Left renal pelvis (tissue), 4 donors: ENCODE data around the gene TTC9B. TPM values are rescaled to one million over a fixed set of nuclear protein-coding genes. Genes with fewer than 3 reads are reported as not detected.
"Not testable (repeated sequence)": the region's sequence is repeated elsewhere in the genome, so short reads cannot be mapped to it uniquely, and the experiment has no call there.

Experiments
- DNase-seq, 4 donors: peaks; one replicate each; pipeline ENCODE4 v3.0.0-alpha.2; 2013; ENCODE audit warnings: low read depth in 4 of 4, low spot score in 3 of 4
- polyA plus RNA-seq, 4 donors: library from polyadenylated mRNA; unstranded; fragments of 120-200 nt; gene quantifications; one replicate each; pipeline ENCODE4 v1.2.1, GENCODE V29; 2013; ENCODE audit not compliant: insufficient read length in 4 of 4

Gene TTC9B
- polyA plus RNA-seq, 4 donors, result 0.05 to 0.20 (median 0.09) TPM; not detected in 1

- no peak for DNase-seq
Observed at GRCh38 chr19:40177286-40178070, 40.7 kb downstream of the TTC9B start.

- no peak for DNase-seq
Observed at GRCh38 chr19:40175820-40176219, 42.4 kb downstream of the TTC9B start.

GRCh38 chr19:40174092-40174491 is 44.1 kb downstream of the TTC9B start:
- no peak for DNase-seq

GRCh38 chr19:40171293-40171692 is 46.9 kb downstream of the TTC9B start:
- not testable (repeated sequence) for DNase-seq

- DNase-seq, result not testable (repeated sequence)
Observed at GRCh38 chr19:40170303-40170989, 47.7 kb downstream of the TTC9B start.

- not testable (repeated sequence) for DNase-seq
Observed at GRCh38 chr19:40169482-40170302, 48.5 kb downstream of the TTC9B start.

Other genes with a start within 250 kb of the TTC9B start
- gene PSMC4, start 247.2 kb downstream of the TTC9B start, polyA plus RNA-seq, result 100 to 1,000 TPM in 1 of 4 donors, 10 to 100 TPM in 3; 55.3 to 103 (median 85.8) TPM
- gene ZNF546, start 221.3 kb downstream of the TTC9B start, polyA plus RNA-seq, result 10 to 100 TPM in 1 of 4 donors, 1 to 10 TPM in 3; 5.8 to 10.1 (median 7.1) TPM
- 10 to 100 TPM; 18.8 to 37.4 (median 25.3) TPM for gene ZNF780B, start 162.2 kb downstream of the TTC9B start, polyA plus RNA-seq
- gene ZNF780A, start 127.4 kb downstream of the TTC9B start, polyA plus RNA-seq, result 10 to 100 TPM; 12.5 to 25.7 (median 19.8) TPM
- gene MAP3K10, start 27.0 kb downstream of the TTC9B start, polyA plus RNA-seq, result 10 to 100 TPM; 10.1 to 22.7 (median 14.3) TPM
- 1 to 10 TPM in 1 of 4 donors, under 1 TPM in 3; 0.29 to 2.8 (median 0.80) TPM for gene CCNP, start 8.3 kb upstream of the TTC9B start, polyA plus RNA-seq
- gene AKT2, start 67.0 kb upstream of the TTC9B start, polyA plus RNA-seq, result 100 to 1,000 TPM; 139 to 203 (median 168) TPM
- gene C19orf47, start 130.0 kb upstream of the TTC9B start, polyA plus RNA-seq, result 10 to 100 TPM in 3 of 4 donors, 1 to 10 TPM in 1; 9.7 to 16.1 (median 12.2) TPM
- 100 to 1,000 TPM; 239 to 328 (median 258) TPM for gene PLD3, start 130.3 kb upstream of the TTC9B start, polyA plus RNA-seq
- under 1 TPM; 0.11 to 0.26 (median 0.16) TPM for gene HIPK4, start 171.8 kb upstream of the TTC9B start, polyA plus RNA-seq
- 10 to 100 TPM in 2 of 4 donors, 1 to 10 TPM in 2; 7.9 to 13.4 (median 10.4) TPM for gene PRX, start 195.0 kb upstream of the TTC9B start, polyA plus RNA-seq
- gene SERTAD1, start 207.6 kb upstream of the TTC9B start, polyA plus RNA-seq, result 10 to 100 TPM in 1 of 4 donors, 1 to 10 TPM in 3; 6.3 to 11.2 (median 8.2) TPM
- 10 to 100 TPM; 31.6 to 66.6 (median 37.1) TPM for gene SERTAD3, start 226.0 kb upstream of the TTC9B start, polyA plus RNA-seq
- 10 to 100 TPM; 38.3 to 81.1 (median 46.6) TPM for gene BLVRB, start 247.4 kb upstream of the TTC9B start, polyA plus RNA-seq
- gene SPTBN4, start 248.6 kb upstream of the TTC9B start, polyA plus RNA-seq, result 1 to 10 TPM; 1.2 to 3.3 (median 1.8) TPM